ENCODE results near the gene WDR19. TPM values are rescaled to one million over a fixed set of nuclear protein-coding genes. Genes with fewer than 3 reads are reported as not detected.

WDR19 gene
- total RNA-seq, 1 experiment from 2014 or later, result 32.5 TPM

GRCh38 chr4:39295784-39296183 lies 113.5 kb downstream of the WDR19 start:
- H3K27me3 Mint-ChIP-seq (ENCODE audit: insufficient read depth, unreplicated experiment), result no peaks in the 10 kb centered on the region
- POLR2A ChIA-PET, result no interaction called here
- DNase-seq (ENCODE audit: unreplicated experiment), result no peak
- intact Hi-C loops (cut with micrococcal nuclease), result no loop called here
- BruUV-seq (replicated peaks), result no TSS peak
- H3K4me3 Mint-ChIP-seq (ENCODE audit: unreplicated experiment), result no peak overlapping the region
- no peaks in the 10 kb centered on the region for H3K9me3 Mint-ChIP-seq (ENCODE audit: unreplicated experiment)
- no peaks in the 10 kb centered on the region for H3K4me1 Mint-ChIP-seq (ENCODE audit: insufficient read depth, unreplicated experiment)
- CTCF ChIA-PET, result no interaction called here
- H3K36me3 Mint-ChIP-seq (ENCODE audit: insufficient read depth, unreplicated experiment), result peaks cover 55% of the 10 kb centered on the region
- no peak overlapping the region for H3K27ac Mint-ChIP-seq (ENCODE audit: low read depth, unreplicated experiment)
- TF ChIP-seq CTCF (IDR thresholded peaks at IDR 0.05; ENCODE audit: unreplicated experiment), result no peak

- TF ChIP-seq CTCF (IDR thresholded peaks at IDR 0.05; ENCODE audit: unreplicated experiment), result no peak
- CTCF ChIA-PET, result interaction anchor here (0.7 kb wide), 2 partner anchors 17 to 31 kb away, joined by 3 to 4 read pairs; no protein-coding TSS in a partner anchor
- no TSS peak for BruUV-seq (replicated peaks)
- intact Hi-C loops (cut with micrococcal nuclease), result no loop called here
- no peak overlapping the region for H3K4me3 Mint-ChIP-seq (ENCODE audit: unreplicated experiment)
- no peaks in the 10 kb centered on the region for H3K4me1 Mint-ChIP-seq (ENCODE audit: insufficient read depth, unreplicated experiment)
- peaks cover 70% of the 10 kb centered on the region for H3K36me3 Mint-ChIP-seq (ENCODE audit: insufficient read depth, unreplicated experiment)
- DNase-seq (ENCODE audit: unreplicated experiment), result no peak
- POLR2A ChIA-PET, result interaction anchor here (0.6 kb wide), 1 partner anchor 149 kb away, joined by 3 read pairs; no protein-coding TSS in a partner anchor
- no peaks in the 10 kb centered on the region for H3K27me3 Mint-ChIP-seq (ENCODE audit: insufficient read depth, unreplicated experiment)
- H3K27ac Mint-ChIP-seq (ENCODE audit: low read depth, unreplicated experiment), result no peak overlapping the region
- H3K9me3 Mint-ChIP-seq (ENCODE audit: unreplicated experiment), result no peaks in the 10 kb centered on the region
These were observed 120.6 kb downstream of the WDR19 start for GRCh38 chr4:39302901-39303300.

- no peaks in the 10 kb centered on the region for H3K9me3 Mint-ChIP-seq (ENCODE audit: unreplicated experiment)
- BruUV-seq (replicated peaks), result no TSS peak
- ChIA-PET CTCF (interaction anchor here (0.7 kb wide), 1 partner anchor 32 kb away, joined by 4 read pairs; no protein-coding TSS in a partner anchor), POLR2A (interaction anchor here (0.8 kb wide), 1 partner anchor 62 kb away, joined by 3 read pairs; no protein-coding TSS in a partner anchor)
- no peak for DNase-seq (ENCODE audit: unreplicated experiment)
- peaks cover 78% of the 10 kb centered on the region for H3K36me3 Mint-ChIP-seq (ENCODE audit: insufficient read depth, unreplicated experiment)
- no peaks in the 10 kb centered on the region for H3K4me1 Mint-ChIP-seq (ENCODE audit: insufficient read depth, unreplicated experiment)
- intact Hi-C loops (cut with micrococcal nuclease), result no loop called here
- no peak for TF ChIP-seq CTCF (IDR thresholded peaks at IDR 0.05; ENCODE audit: unreplicated experiment)
- no peak overlapping the region for H3K4me3 Mint-ChIP-seq (ENCODE audit: unreplicated experiment)
- H3K27ac Mint-ChIP-seq (ENCODE audit: low read depth, unreplicated experiment), result no peak overlapping the region
- no peaks in the 10 kb centered on the region for H3K27me3 Mint-ChIP-seq (ENCODE audit: insufficient read depth, unreplicated experiment)
These were observed 121.5 kb downstream of the WDR19 start for GRCh38 chr4:39303871-39304270.

DNA sequence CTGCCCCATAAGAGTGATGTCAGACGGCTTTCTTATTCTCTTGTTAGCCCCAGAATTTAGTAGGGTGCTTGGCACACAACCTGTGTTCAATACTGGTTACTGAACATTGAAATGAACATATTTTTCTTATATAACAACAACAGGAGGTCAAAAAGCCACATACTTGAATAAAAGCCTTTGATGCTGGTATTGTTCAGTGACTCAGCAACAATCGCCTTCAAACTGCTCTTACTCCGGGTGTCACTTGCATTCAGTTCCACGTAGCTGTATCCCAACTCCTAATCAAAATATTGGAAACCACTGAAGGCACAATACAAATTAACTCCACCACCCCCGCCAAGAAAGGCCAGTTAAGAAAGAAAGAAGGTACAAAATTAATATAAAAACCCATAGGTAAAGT lies 122.3 kb downstream of the WDR19 start:
- H3K36me3 Mint-ChIP-seq (ENCODE audit: insufficient read depth, unreplicated experiment), result peaks cover 78% of the 10 kb centered on the region

More for the DNA sequence above, 122.3 kb downstream of the WDR19 start:
- POLR2A ChIA-PET, result no interaction called here
- BruUV-seq (replicated peaks), result no TSS peak
- no peak for TF ChIP-seq CTCF (IDR thresholded peaks at IDR 0.05; ENCODE audit: unreplicated experiment)
- Mint-ChIP-seq H3K9me3 (ENCODE audit: unreplicated experiment) (no peaks in the 10 kb centered on the region), H3K27ac (ENCODE audit: low read depth, unreplicated experiment) (no peak overlapping the region), H3K4me1 (ENCODE audit: insufficient read depth, unreplicated experiment) (no peaks in the 10 kb centered on the region), H3K27me3 (ENCODE audit: insufficient read depth, unreplicated experiment) (no peaks in the 10 kb centered on the region), H3K4me3 (ENCODE audit: unreplicated experiment) (no peak overlapping the region)
- intact Hi-C loops (cut with micrococcal nuclease), result no loop called here
- CTCF ChIA-PET, result interaction anchor here (0.6 kb wide), 1 partner anchor 59 kb away, joined by 3 read pairs; no protein-coding TSS in a partner anchor
- no peak for DNase-seq (ENCODE audit: unreplicated experiment)

All from MCF 10A (cell line).